ENCODE data around the gene FDX1.
"Not testable (repeated sequence)": the region's sequence is repeated elsewhere in the genome, so short reads cannot be mapped to it uniquely, and the experiment has no call there.

DNA sequence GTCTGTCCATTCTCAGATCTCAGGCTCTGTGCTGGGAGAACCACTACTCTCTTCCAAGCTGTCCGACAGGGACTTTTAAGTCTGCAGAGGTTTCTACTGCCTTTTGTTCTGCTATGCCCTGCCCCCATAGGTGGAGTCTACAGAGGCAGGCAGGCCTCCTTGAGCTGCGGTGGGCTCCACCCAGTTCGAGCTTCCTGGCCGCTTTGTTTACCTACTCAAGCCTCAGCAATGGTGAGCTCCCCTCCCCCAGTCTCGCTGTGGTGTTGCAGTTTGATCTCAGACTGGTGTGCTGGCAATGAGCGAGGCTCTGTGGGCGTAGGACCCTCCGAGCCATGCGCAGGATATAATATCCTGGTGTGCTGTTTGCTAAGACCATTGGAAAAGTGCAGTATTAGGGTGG, 41.5 kb upstream of the FDX1 start:
- TF ChIP-seq, protein P1, sequence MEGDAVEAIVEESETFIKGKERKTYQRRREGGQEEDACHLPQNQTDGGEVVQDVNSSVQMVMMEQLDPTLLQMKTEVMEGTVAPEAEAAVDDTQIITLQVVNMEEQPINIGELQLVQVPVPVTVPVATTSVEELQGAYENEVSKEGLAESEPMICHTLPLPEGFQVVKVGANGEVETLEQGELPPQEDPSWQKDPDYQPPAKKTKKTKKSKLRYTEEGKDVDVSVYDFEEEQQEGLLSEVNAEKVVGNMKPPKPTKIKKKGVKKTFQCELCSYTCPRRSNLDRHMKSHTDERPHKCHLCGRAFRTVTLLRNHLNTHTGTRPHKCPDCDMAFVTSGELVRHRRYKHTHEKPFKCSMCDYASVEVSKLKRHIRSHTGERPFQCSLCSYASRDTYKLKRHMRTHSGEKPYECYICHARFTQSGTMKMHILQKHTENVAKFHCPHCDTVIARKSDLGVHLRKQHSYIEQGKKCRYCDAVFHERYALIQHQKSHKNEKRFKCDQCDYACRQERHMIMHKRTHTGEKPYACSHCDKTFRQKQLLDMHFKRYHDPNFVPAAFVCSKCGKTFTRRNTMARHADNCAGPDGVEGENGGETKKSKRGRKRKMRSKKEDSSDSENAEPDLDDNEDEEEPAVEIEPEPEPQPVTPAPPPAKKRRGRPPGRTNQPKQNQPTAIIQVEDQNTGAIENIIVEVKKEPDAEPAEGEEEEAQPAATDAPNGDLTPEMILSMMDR (IDR thresholded peaks at IDR 0.05; ENCODE audit: low read depth, low read length) = not testable (repeated sequence)
- TF ChIP-seq EZH2phosphoT487 (IDR thresholded peaks at IDR 0.05; ENCODE audit: low read depth) = not testable (repeated sequence)

Measured in OCI-LY3 (cell line).